Measurements from ENCODE around the gene GOLGA3.
"Not testable (repeated sequence)": the region's sequence is repeated elsewhere in the genome, so short reads cannot be mapped to it uniquely, and the experiment has no call there.

The GOLGA3 gene

GRCh38 chr12:132828706-132829534, at the start of gene GOLGA3:
Gene GOLGA3, minus strand, starts transcription at chr12:132828869. Its CDS starts 6,741 bp downstream, at chr12:132822128.
- Histone ChIP-seq H3K9ac (ENCODE audit: low read length in 2 of 2) (peak within 1 kb of the TSS; percentile 90 to 99), H3K4me1 (ENCODE audit: control insufficient read depth, insufficient read depth, low read length) (peaks cover 22% of the 10 kb centered on the region), H3K9me3 (ENCODE audit: control insufficient read depth in 2 of 2, low read length in 2 of 2) (no peaks in the 10 kb centered on the region), H3K36me3 (ENCODE audit: control insufficient read depth in 2 of 2, insufficient read depth in 2 of 2, low read length in 2 of 2) (peaks cover 12 to 30% of the 10 kb centered on the region in 2 donors), H3K27ac (ENCODE audit: low read length) (peak within 1 kb of the TSS; percentile 95), H3K4me3 (ENCODE audit: low read length in 2 of 2) (peak within 1 kb of the TSS; percentile 92 to 99), H3K27me3 (ENCODE audit: control insufficient read depth in 1 of 2, insufficient read depth in 2 of 2, low read length in 2 of 2) (no peaks in the 10 kb centered on the region)

GRCh38 chr12:132874620-132875019, 46.0 kb upstream of the GOLGA3 start:
- H3K27ac ChIP-seq (ENCODE audit: low read length); H3K9ac ChIP-seq (ENCODE audit: low read length in 2 of 2); H3K4me1 ChIP-seq (ENCODE audit: control insufficient read depth, insufficient read depth, low read length); H3K9me3 ChIP-seq (ENCODE audit: control insufficient read depth in 2 of 2, low read length in 2 of 2); H3K4me3 ChIP-seq (ENCODE audit: low read length in 2 of 2); H3K27me3 ChIP-seq (ENCODE audit: control insufficient read depth in 1 of 2, insufficient read depth in 2 of 2, low read length in 2 of 2): not testable (repeated sequence)
- peaks cover 31 to 41% of the 10 kb centered on the region in 2 donors for H3K36me3 ChIP-seq (ENCODE audit: control insufficient read depth in 2 of 2, insufficient read depth in 2 of 2, low read length in 2 of 2)

GRCh38 chr12:132874175-132874574, 45.5 kb upstream of the GOLGA3 start:
- H3K27ac ChIP-seq (ENCODE audit: low read length) = no peak overlapping the region
- H3K36me3 ChIP-seq (ENCODE audit: control insufficient read depth in 2 of 2, insufficient read depth in 2 of 2, low read length in 2 of 2) = peaks cover 35 to 46% of the 10 kb centered on the region in 2 donors
- H3K4me1 ChIP-seq (ENCODE audit: control insufficient read depth, insufficient read depth, low read length) = no peaks in the 10 kb centered on the region
- no peak overlapping the region for H3K4me3 ChIP-seq (ENCODE audit: low read length in 2 of 2)
- H3K9ac ChIP-seq (ENCODE audit: low read length in 2 of 2) = no peak overlapping the region
- no peaks in the 10 kb centered on the region for H3K9me3 ChIP-seq (ENCODE audit: control insufficient read depth in 2 of 2, low read length in 2 of 2)
- no peaks in the 10 kb centered on the region for H3K27me3 ChIP-seq (ENCODE audit: control insufficient read depth in 1 of 2, insufficient read depth in 2 of 2, low read length in 2 of 2)

- H3K4me1 ChIP-seq (ENCODE audit: control insufficient read depth, insufficient read depth, low read length) = no peaks in the 10 kb centered on the region
These were observed 45.1 kb upstream of the GOLGA3 start for GRCh38 chr12:132873724-132874123.

GRCh38 chr12:132872975-132873421, 44.3 kb upstream of the GOLGA3 start:
- Histone ChIP-seq H3K36me3 (ENCODE audit: control insufficient read depth in 2 of 2, insufficient read depth in 2 of 2, low read length in 2 of 2) (peaks cover 35 to 47% of the 10 kb centered on the region in 2 donors), H3K4me3 (ENCODE audit: low read length in 2 of 2) (no peak overlapping the region), H3K9ac (ENCODE audit: low read length in 2 of 2) (no peak overlapping the region), H3K27ac (ENCODE audit: low read length) (no peak overlapping the region), H3K4me1 (ENCODE audit: control insufficient read depth, insufficient read depth, low read length) (no peaks in the 10 kb centered on the region), H3K9me3 (ENCODE audit: control insufficient read depth in 2 of 2, low read length in 2 of 2) (no peaks in the 10 kb centered on the region), H3K27me3 (ENCODE audit: control insufficient read depth in 1 of 2, insufficient read depth in 2 of 2, low read length in 2 of 2) (no peaks in the 10 kb centered on the region)

More at GRCh38 chr12:132873724-132874123, 45.1 kb upstream of the GOLGA3 start:
- no peak overlapping the region for H3K9ac ChIP-seq (ENCODE audit: low read length in 2 of 2)
- H3K36me3 ChIP-seq (ENCODE audit: control insufficient read depth in 2 of 2, insufficient read depth in 2 of 2, low read length in 2 of 2) = peaks cover 35 to 47% of the 10 kb centered on the region in 2 donors
- H3K27me3 ChIP-seq (ENCODE audit: control insufficient read depth in 1 of 2, insufficient read depth in 2 of 2, low read length in 2 of 2) = no peaks in the 10 kb centered on the region
- H3K27ac ChIP-seq (ENCODE audit: low read length) = no peak overlapping the region
- no peak overlapping the region for H3K4me3 ChIP-seq (ENCODE audit: low read length in 2 of 2)
- H3K9me3 ChIP-seq (ENCODE audit: control insufficient read depth in 2 of 2, low read length in 2 of 2) = no peaks in the 10 kb centered on the region

GRCh38 chr12:132872073-132872855, 43.6 kb upstream of the GOLGA3 start:
- H3K4me3 ChIP-seq (ENCODE audit: low read length in 2 of 2) = no peak overlapping the region
- H3K36me3 ChIP-seq (ENCODE audit: control insufficient read depth in 2 of 2, insufficient read depth in 2 of 2, low read length in 2 of 2) = peaks cover 34 to 46% of the 10 kb centered on the region in 2 donors
- H3K9ac ChIP-seq (ENCODE audit: low read length in 2 of 2) = no peak overlapping the region
- H3K27ac ChIP-seq (ENCODE audit: low read length) = no peak overlapping the region
- no peaks in the 10 kb centered on the region for H3K9me3 ChIP-seq (ENCODE audit: control insufficient read depth in 2 of 2, low read length in 2 of 2)
- no peaks in the 10 kb centered on the region for H3K27me3 ChIP-seq (ENCODE audit: control insufficient read depth in 1 of 2, insufficient read depth in 2 of 2, low read length in 2 of 2)
- H3K4me1 ChIP-seq (ENCODE audit: control insufficient read depth, insufficient read depth, low read length) = no peaks in the 10 kb centered on the region

- H3K9ac ChIP-seq (ENCODE audit: low read length in 2 of 2) = no peak overlapping the region
- no peak overlapping the region for H3K4me3 ChIP-seq (ENCODE audit: low read length in 2 of 2)
- H3K27me3 ChIP-seq (ENCODE audit: control insufficient read depth in 1 of 2, insufficient read depth in 2 of 2, low read length in 2 of 2) = no peaks in the 10 kb centered on the region
- H3K27ac ChIP-seq (ENCODE audit: low read length) = no peak overlapping the region
- H3K4me1 ChIP-seq (ENCODE audit: control insufficient read depth, insufficient read depth, low read length) = no peaks in the 10 kb centered on the region
- peaks cover 25 to 54% of the 10 kb centered on the region in 2 donors for H3K36me3 ChIP-seq (ENCODE audit: control insufficient read depth in 2 of 2, insufficient read depth in 2 of 2, low read length in 2 of 2)
- no peaks in the 10 kb centered on the region for H3K9me3 ChIP-seq (ENCODE audit: control insufficient read depth in 2 of 2, low read length in 2 of 2)
These were observed 40.9 kb upstream of the GOLGA3 start for GRCh38 chr12:132869551-132869950.

- H3K4me3 ChIP-seq (ENCODE audit: low read length in 2 of 2) = no peak overlapping the region
- H3K36me3 ChIP-seq (ENCODE audit: control insufficient read depth in 2 of 2, insufficient read depth in 2 of 2, low read length in 2 of 2) = peaks cover 19 to 42% of the 10 kb centered on the region in 2 donors
These were observed 37.7 kb upstream of the GOLGA3 start for GRCh38 chr12:132866251-132866828.

GRCh38 chr12:132861558-132861957, 32.9 kb upstream of the GOLGA3 start:
- H3K4me3 ChIP-seq (ENCODE audit: low read length in 2 of 2) = no peak overlapping the region
- no peaks in the 10 kb centered on the region for H3K27me3 ChIP-seq (ENCODE audit: control insufficient read depth in 1 of 2, insufficient read depth in 2 of 2, low read length in 2 of 2)
- no peak overlapping the region for H3K9ac ChIP-seq (ENCODE audit: low read length in 2 of 2)
- H3K4me1 ChIP-seq (ENCODE audit: control insufficient read depth, insufficient read depth, low read length) = no peaks in the 10 kb centered on the region
- peaks cover 28 to 54% of the 10 kb centered on the region in 2 donors for H3K36me3 ChIP-seq (ENCODE audit: control insufficient read depth in 2 of 2, insufficient read depth in 2 of 2, low read length in 2 of 2)
- no peak overlapping the region for H3K27ac ChIP-seq (ENCODE audit: low read length)
- H3K9me3 ChIP-seq (ENCODE audit: control insufficient read depth in 2 of 2, low read length in 2 of 2) = no peaks in the 10 kb centered on the region

More at GRCh38 chr12:132866251-132866828, 37.7 kb upstream of the GOLGA3 start:
- Histone ChIP-seq H3K27ac (ENCODE audit: low read length) (no peak overlapping the region), H3K9ac (ENCODE audit: low read length in 2 of 2) (no peak overlapping the region), H3K4me1 (ENCODE audit: control insufficient read depth, insufficient read depth, low read length) (no peaks in the 10 kb centered on the region), H3K9me3 (ENCODE audit: control insufficient read depth in 2 of 2, low read length in 2 of 2) (no peaks in the 10 kb centered on the region), H3K27me3 (ENCODE audit: control insufficient read depth in 1 of 2, insufficient read depth in 2 of 2, low read length in 2 of 2) (no peaks in the 10 kb centered on the region)

- Histone ChIP-seq H3K36me3 (ENCODE audit: control insufficient read depth in 2 of 2, insufficient read depth in 2 of 2, low read length in 2 of 2) (peaks cover 40 to 52% of the 10 kb centered on the region in 2 donors), H3K27ac (ENCODE audit: low read length) (no peak overlapping the region)
These were observed 30.1 kb upstream of the GOLGA3 start for GRCh38 chr12:132858718-132859266.

More at GRCh38 chr12:132858718-132859266, 30.1 kb upstream of the GOLGA3 start:
- H3K4me3 ChIP-seq (ENCODE audit: low read length in 2 of 2) = no peak overlapping the region
- H3K27me3 ChIP-seq (ENCODE audit: control insufficient read depth in 1 of 2, insufficient read depth in 2 of 2, low read length in 2 of 2) = no peaks in the 10 kb centered on the region
- no peak overlapping the region for H3K9ac ChIP-seq (ENCODE audit: low read length in 2 of 2)
- H3K4me1 ChIP-seq (ENCODE audit: control insufficient read depth, insufficient read depth, low read length) = no peaks in the 10 kb centered on the region
- no peaks in the 10 kb centered on the region for H3K9me3 ChIP-seq (ENCODE audit: control insufficient read depth in 2 of 2, low read length in 2 of 2)
